ENCODE data around the gene SALL4.

SALL4 gene

GRCh38 chr20:51837436-51837835, 35.1 kb upstream of the SALL4 start:
- Histone ChIP-seq H2BK5ac (ENCODE audit: low read depth, low read length, poor library complexity, severe bottlenecking) (no peak overlapping the region), H4K91ac (ENCODE audit: low read length) (no peak overlapping the region), H3K9me3 (ENCODE audit: control insufficient read depth, low read length) (no peaks in the 10 kb centered on the region), H3K9ac (ENCODE audit: low read length) (no peak overlapping the region), H3K23ac (ENCODE audit: low read length in 2 of 2) (no peak overlapping the region), H3K79me1 (replicated peaks; ENCODE audit: low read length, poor library complexity, severe bottlenecking) (no peaks in the 10 kb centered on the region), H3K4me3 (ENCODE audit: insufficient read depth in 1 of 2, low read depth in 1 of 2, low read length in 2 of 2) (no peak overlapping the region), H2AK5ac (ENCODE audit: low read length, severe bottlenecking) (no peak overlapping the region), H2AFZ (ENCODE audit: low read depth, low read length) (no peak overlapping the region), H3K27ac (ENCODE audit: low read length, poor library complexity, severe bottlenecking) (no peak overlapping the region), H4K8ac (ENCODE audit: low read length) (no peak overlapping the region), H3K36me3 (ENCODE audit: control insufficient read depth in 1 of 2, insufficient read depth in 2 of 2, low read depth in 1 of 2, low read length in 2 of 2) (no peaks in the 10 kb centered on the region), H2BK120ac (ENCODE audit: low read depth, low read length) (no peak overlapping the region), H3K4ac (ENCODE audit: low read depth in 1 of 2, low read length in 2 of 2) (no peak overlapping the region), H3K4me2 (ENCODE audit: low read length, poor library complexity, severe bottlenecking) (no peak overlapping the region), H3K4me1 (ENCODE audit: control insufficient read depth, insufficient read depth, low read depth, low read length) (no peaks in the 10 kb centered on the region), H3K27me3 (ENCODE audit: control insufficient read depth in 1 of 2, insufficient read depth in 1 of 2, low read length in 2 of 2) (peaks cover 0 to 8% of the 10 kb centered on the region in 2 experiments), H2BK15ac (ENCODE audit: low read depth, poor library complexity, severe bottlenecking) (no peak overlapping the region), H2BK12ac (ENCODE audit: low read length in 2 of 2) (no peak overlapping the region), H3K18ac (ENCODE audit: low read depth in 1 of 2, low read length in 2 of 2) (no peak overlapping the region), H3K14ac (ENCODE audit: low read length in 2 of 2) (no peak overlapping the region)
- 85% methylated on average over 6 of the region's 6 CpGs for WGBS
- no peak for DNase-seq

GRCh38 chr20:51833326-51833725, 31.0 kb upstream of the SALL4 start:
- H3K4me3 ChIP-seq (ENCODE audit: insufficient read depth in 1 of 2, low read depth in 1 of 2, low read length in 2 of 2) = no peak overlapping the region
- H3K36me3 ChIP-seq (ENCODE audit: control insufficient read depth in 1 of 2, insufficient read depth in 2 of 2, low read depth in 1 of 2, low read length in 2 of 2) = no peaks in the 10 kb centered on the region
- H2BK12ac ChIP-seq (ENCODE audit: low read length in 2 of 2) = no peak overlapping the region
- no peak overlapping the region for H4K91ac ChIP-seq (ENCODE audit: low read length)
- H3K23ac ChIP-seq (ENCODE audit: low read length in 2 of 2) = no peak overlapping the region
- no peak overlapping the region for H2BK5ac ChIP-seq (ENCODE audit: low read depth, low read length, poor library complexity, severe bottlenecking)
- no peak for DNase-seq
- H3K4ac ChIP-seq (ENCODE audit: low read depth in 1 of 2, low read length in 2 of 2) = no peak overlapping the region
- no peak overlapping the region for H2BK15ac ChIP-seq (ENCODE audit: low read depth, poor library complexity, severe bottlenecking)
- no peak overlapping the region for H3K9ac ChIP-seq (ENCODE audit: low read length)
- H3K18ac ChIP-seq (ENCODE audit: low read depth in 1 of 2, low read length in 2 of 2) = no peak overlapping the region
- 90% methylated on average over 6 of the region's 6 CpGs for WGBS
- peaks cover 3% of the 10 kb centered on the region for H3K4me1 ChIP-seq (ENCODE audit: control insufficient read depth, insufficient read depth, low read depth, low read length)
- no peak overlapping the region for H2AFZ ChIP-seq (ENCODE audit: low read depth, low read length)
- H3K4me2 ChIP-seq (ENCODE audit: low read length, poor library complexity, severe bottlenecking) = no peak overlapping the region
- no peak overlapping the region for H2AK5ac ChIP-seq (ENCODE audit: low read length, severe bottlenecking)
- no peak overlapping the region for H3K14ac ChIP-seq (ENCODE audit: low read length in 2 of 2)
- no peak overlapping the region for H2BK120ac ChIP-seq (ENCODE audit: low read depth, low read length)
- no peak overlapping the region for H4K8ac ChIP-seq (ENCODE audit: low read length)
- no peak overlapping the region for H3K27ac ChIP-seq (ENCODE audit: low read length, poor library complexity, severe bottlenecking)
- peaks cover 0 to 15% of the 10 kb centered on the region in 2 experiments for H3K27me3 ChIP-seq (ENCODE audit: control insufficient read depth in 1 of 2, insufficient read depth in 1 of 2, low read length in 2 of 2)
- no peaks in the 10 kb centered on the region for H3K9me3 ChIP-seq (ENCODE audit: control insufficient read depth, low read length)
- H3K79me1 ChIP-seq (replicated peaks; ENCODE audit: low read length, poor library complexity, severe bottlenecking) = no peaks in the 10 kb centered on the region

GRCh38 chr20:51832276-51832675, 30.0 kb upstream of the SALL4 start:
- Histone ChIP-seq H3K4ac (ENCODE audit: low read depth in 1 of 2, low read length in 2 of 2) (no peak overlapping the region), H3K18ac (ENCODE audit: low read depth in 1 of 2, low read length in 2 of 2) (no peak overlapping the region), H3K9ac (ENCODE audit: low read length) (no peak overlapping the region), H3K23ac (ENCODE audit: low read length in 2 of 2) (no peak overlapping the region), H3K27me3 (ENCODE audit: control insufficient read depth in 1 of 2, insufficient read depth in 1 of 2, low read length in 2 of 2) (peaks cover 0 to 15% of the 10 kb centered on the region in 2 experiments), H2BK5ac (ENCODE audit: low read depth, low read length, poor library complexity, severe bottlenecking) (no peak overlapping the region), H3K9me3 (ENCODE audit: control insufficient read depth, low read length) (no peaks in the 10 kb centered on the region), H2BK120ac (ENCODE audit: low read depth, low read length) (no peak overlapping the region), H2BK15ac (ENCODE audit: low read depth, poor library complexity, severe bottlenecking) (no peak overlapping the region), H3K4me1 (ENCODE audit: control insufficient read depth, insufficient read depth, low read depth, low read length) (peaks cover 3% of the 10 kb centered on the region), H3K36me3 (ENCODE audit: control insufficient read depth in 1 of 2, insufficient read depth in 2 of 2, low read depth in 1 of 2, low read length in 2 of 2) (no peaks in the 10 kb centered on the region), H4K91ac (ENCODE audit: low read length) (no peak overlapping the region), H3K14ac (ENCODE audit: low read length in 2 of 2) (no peak overlapping the region), H2AK5ac (ENCODE audit: low read length, severe bottlenecking) (no peak overlapping the region), H2BK12ac (ENCODE audit: low read length in 2 of 2) (no peak overlapping the region), H3K27ac (ENCODE audit: low read length, poor library complexity, severe bottlenecking) (no peak overlapping the region), H3K4me3 (ENCODE audit: insufficient read depth in 1 of 2, low read depth in 1 of 2, low read length in 2 of 2) (no peak overlapping the region), H3K79me1 (replicated peaks; ENCODE audit: low read length, poor library complexity, severe bottlenecking) (no peaks in the 10 kb centered on the region), H4K8ac (ENCODE audit: low read length) (no peak overlapping the region), H3K4me2 (ENCODE audit: low read length, poor library complexity, severe bottlenecking) (no peak overlapping the region), H2AFZ (ENCODE audit: low read depth, low read length) (no peak overlapping the region)
- no peak for DNase-seq
- 100% methylated on average over 1 of the region's 3 CpGs for WGBS

GRCh38 chr20:51831866-51832265, 29.5 kb upstream of the SALL4 start:
- DNase-seq = peak; percentile 21
- Histone ChIP-seq H3K36me3 (ENCODE audit: control insufficient read depth in 1 of 2, insufficient read depth in 2 of 2, low read depth in 1 of 2, low read length in 2 of 2) (no peaks in the 10 kb centered on the region), H2BK15ac (ENCODE audit: low read depth, poor library complexity, severe bottlenecking) (no peak overlapping the region), H3K4ac (ENCODE audit: low read depth in 1 of 2, low read length in 2 of 2) (no peak overlapping the region), H3K27ac (ENCODE audit: low read length, poor library complexity, severe bottlenecking) (no peak overlapping the region), H2AK5ac (ENCODE audit: low read length, severe bottlenecking) (no peak overlapping the region), H2AFZ (ENCODE audit: low read depth, low read length) (no peak overlapping the region), H3K23ac (ENCODE audit: low read length in 2 of 2) (no peak overlapping the region), H3K27me3 (ENCODE audit: control insufficient read depth in 1 of 2, insufficient read depth in 1 of 2, low read length in 2 of 2) (peaks cover 0 to 15% of the 10 kb centered on the region in 2 experiments), H2BK5ac (ENCODE audit: low read depth, low read length, poor library complexity, severe bottlenecking) (no peak overlapping the region), H3K18ac (ENCODE audit: low read depth in 1 of 2, low read length in 2 of 2) (no peak overlapping the region), H3K14ac (ENCODE audit: low read length in 2 of 2) (no peak overlapping the region), H4K91ac (ENCODE audit: low read length) (no peak overlapping the region), H3K9ac (ENCODE audit: low read length) (no peak overlapping the region), H3K79me1 (replicated peaks; ENCODE audit: low read length, poor library complexity, severe bottlenecking) (no peaks in the 10 kb centered on the region), H2BK12ac (ENCODE audit: low read length in 2 of 2) (no peak overlapping the region), H3K4me3 (ENCODE audit: insufficient read depth in 1 of 2, low read depth in 1 of 2, low read length in 2 of 2) (no peak overlapping the region), H2BK120ac (ENCODE audit: low read depth, low read length) (no peak overlapping the region), H3K9me3 (ENCODE audit: control insufficient read depth, low read length) (no peaks in the 10 kb centered on the region), H4K8ac (ENCODE audit: low read length) (no peak overlapping the region), H3K4me1 (ENCODE audit: control insufficient read depth, insufficient read depth, low read depth, low read length) (peaks cover 3% of the 10 kb centered on the region), H3K4me2 (ENCODE audit: low read length, poor library complexity, severe bottlenecking) (no peak overlapping the region)
- WGBS = 22% methylated on average over 6 of the region's 6 CpGs

All from mesenchymal stem cell (in vitro differentiated cells and primary cell).